Type B pancreatic cell (in vitro differentiated cells): ENCODE data around the gene S1PR2. TPM values are rescaled to one million over a fixed set of nuclear protein-coding genes. Genes with fewer than 3 reads are reported as not detected.
"Not testable (repeated sequence)": the region's sequence is repeated elsewhere in the genome, so short reads cannot be mapped to it uniquely, and the experiment has no call there.

Experiments used
- DNase-seq: peaks from one replicate; pipeline ENCODE4 v3.0.0; 2021; ENCODE audit warnings: mixed read lengths; ENCODE audit not compliant: unreplicated experiment; ENCODE audit errors: extremely low spot score
- H3K27ac Mint-ChIP-seq: 2 replicates; pipeline ENCODE4 v1.8.0; 2021; ENCODE audit warnings: mild to moderate bottlenecking, mixed read lengths
- H3K27me3 Mint-ChIP-seq: 2 replicates; pipeline ENCODE4 v1.8.0; 2021; ENCODE audit warnings: mixed read lengths
- H3K36me3 Mint-ChIP-seq: 2 replicates; pipeline ENCODE4 v1.8.0; 2021; ENCODE audit warnings: mixed read lengths
- H3K4me1 Mint-ChIP-seq: one replicate; pipeline ENCODE4 v1.8.0; 2021; ENCODE audit warnings: mixed read lengths; ENCODE audit not compliant: unreplicated experiment
- H3K4me3 Mint-ChIP-seq: 2 replicates; pipeline ENCODE4 v1.8.0; 2021; ENCODE audit warnings: mild to moderate bottlenecking, mixed read lengths
- H3K9me3 Mint-ChIP-seq: 2 replicates; pipeline ENCODE4 v1.8.0; 2021; ENCODE audit warnings: mixed read lengths
- CTCF ChIP-seq: fragments of 200-600 bp; sonication (generic); conservative IDR thresholded peaks from 2 replicates; pipeline ENCODE4 v1.5.0; 2021; ENCODE audit warnings: antibody characterized with exemption, mild to moderate bottlenecking
- total RNA-seq: library from RNA; stranded (reverse); gene quantifications from 2 replicates; pipeline ENCODE4 v1.2.1, GENCODE V29; 2021; ENCODE audit warnings: low replicate concordance

The S1PR2 gene
- total RNA-seq, 1 donor from 2014 or later: 23.3 TPM

GRCh38 chr19:10207026-10207425, 24.1 kb downstream of the S1PR2 start:
- Mint-ChIP-seq H3K27ac (no peak overlapping the region), H3K36me3 (no peaks in the 10 kb centered on the region), H3K9me3 (peaks cover 5% of the 10 kb centered on the region), H3K4me1 (no peaks in the 10 kb centered on the region), H3K4me3 (no peak overlapping the region), H3K27me3 (no peaks in the 10 kb centered on the region)
- TF ChIP-seq CTCF: no peak
- no peak for DNase-seq

- Mint-ChIP-seq H3K9me3 (peaks cover 5% of the 10 kb centered on the region), H3K4me3 (no peak overlapping the region), H3K4me1 (no peaks in the 10 kb centered on the region), H3K36me3 (no peaks in the 10 kb centered on the region), H3K27ac (no peak overlapping the region), H3K27me3 (no peaks in the 10 kb centered on the region)
- no peak for TF ChIP-seq CTCF
- DNase-seq: no peak
These were observed 24.8 kb downstream of the S1PR2 start for GRCh38 chr19:10206226-10206885.

GRCh38 chr19:10205636-10206035, 25.5 kb downstream of the S1PR2 start:
- no peaks in the 10 kb centered on the region for H3K4me1 Mint-ChIP-seq
- H3K9me3 Mint-ChIP-seq: peaks cover 5% of the 10 kb centered on the region
- no peak overlapping the region for H3K4me3 Mint-ChIP-seq
- H3K36me3 Mint-ChIP-seq: no peaks in the 10 kb centered on the region
- no peak for TF ChIP-seq CTCF
- no peak for DNase-seq
- H3K27me3 Mint-ChIP-seq: no peaks in the 10 kb centered on the region
- H3K27ac Mint-ChIP-seq: no peak overlapping the region

GRCh38 chr19:10203686-10204085, 27.4 kb downstream of the S1PR2 start:
- Mint-ChIP-seq H3K27me3 (no peaks in the 10 kb centered on the region), H3K4me3 (no peak overlapping the region), H3K36me3 (no peaks in the 10 kb centered on the region), H3K4me1 (no peaks in the 10 kb centered on the region), H3K27ac (no peak overlapping the region), H3K9me3 (peaks cover 5% of the 10 kb centered on the region)
- DNase-seq: no peak
- no peak for TF ChIP-seq CTCF

GRCh38 chr19:10201176-10201575, 30.0 kb downstream of the S1PR2 start:
- TF ChIP-seq CTCF: no peak
- Mint-ChIP-seq H3K4me3 (no peak overlapping the region), H3K9me3 (no peaks in the 10 kb centered on the region), H3K4me1 (no peaks in the 10 kb centered on the region), H3K36me3 (no peaks in the 10 kb centered on the region), H3K27ac (no peak overlapping the region), H3K27me3 (no peaks in the 10 kb centered on the region)
- DNase-seq: no peak

- not testable (repeated sequence) for H3K27ac Mint-ChIP-seq, H3K9me3 Mint-ChIP-seq, H3K36me3 Mint-ChIP-seq, DNase-seq, H3K4me3 Mint-ChIP-seq, H3K27me3 Mint-ChIP-seq, H3K4me1 Mint-ChIP-seq
These were observed 31.0 kb downstream of the S1PR2 start for GRCh38 chr19:10200101-10200500.

- not testable (repeated sequence) for H3K4me1 Mint-ChIP-seq, H3K27me3 Mint-ChIP-seq, H3K4me3 Mint-ChIP-seq, H3K27ac Mint-ChIP-seq, H3K9me3 Mint-ChIP-seq, H3K36me3 Mint-ChIP-seq, DNase-seq
These were observed 32.1 kb downstream of the S1PR2 start for GRCh38 chr19:10198889-10199644.
